Activated T-cell treated with anti-CD3 and anti-CD28 coated beads, Interleukin-2, amount 50 U/mL, for 24 hours (primary cell): ENCODE measurements around the gene SNTG2.
"Not testable (repeated sequence)": the region's sequence is repeated elsewhere in the genome, so short reads cannot be mapped to it uniquely, and the experiment has no call there.

Experiments used
- DNase-seq: peaks from one replicate; pipeline ENCODE4 v3.0.0-alpha.2; 2020
- H3K27ac Mint-ChIP-seq: 2 replicates; pipeline ENCODE4 v1.8.0; 2020; ENCODE audit warnings: mild to moderate bottlenecking, mixed read lengths
- H3K27me3 Mint-ChIP-seq: 2 replicates; pipeline ENCODE4 v1.8.0; 2020; ENCODE audit warnings: mixed read lengths
- H3K36me3 Mint-ChIP-seq: 2 replicates; pipeline ENCODE4 v1.8.0; 2020; ENCODE audit warnings: low read depth, mixed read lengths
- H3K4me1 Mint-ChIP-seq: 2 replicates; pipeline ENCODE4 v1.8.0; 2020; ENCODE audit warnings: low read depth, mixed read lengths
- H3K4me3 Mint-ChIP-seq: 2 replicates; pipeline ENCODE4 v1.8.0; 2020; ENCODE audit warnings: mild to moderate bottlenecking, moderate library complexity, mixed read lengths
- H3K9me3 Mint-ChIP-seq: 2 replicates; pipeline ENCODE4 v1.8.0; 2020; ENCODE audit warnings: mixed read lengths

Gene SNTG2

DNA sequence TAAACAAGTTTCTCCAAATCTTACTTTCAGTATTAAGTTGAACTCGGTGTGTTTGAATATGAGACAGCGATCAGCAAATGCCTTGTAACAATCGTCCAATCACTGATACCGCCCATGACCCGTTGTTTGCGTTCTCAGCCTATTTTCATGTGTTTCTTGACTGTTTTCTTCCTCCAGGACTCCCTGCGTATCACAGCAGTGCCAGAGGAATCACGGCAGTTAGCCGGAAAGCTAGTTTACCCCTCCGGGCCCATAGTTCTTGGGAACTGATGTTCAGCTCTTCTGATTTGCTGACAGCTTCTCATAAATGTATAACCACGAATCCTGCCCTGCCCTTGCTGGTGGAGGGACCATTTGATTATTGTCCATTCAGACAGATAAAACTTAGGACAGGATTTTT is 420.4 kb downstream of the SNTG2 start:
- Mint-ChIP-seq H3K4me1 (peaks cover 2% of the 10 kb centered on the region), H3K36me3 (no peaks in the 10 kb centered on the region), H3K27ac (no peak overlapping the region), H3K4me3 (no peak overlapping the region), H3K9me3 (no peaks in the 10 kb centered on the region), H3K27me3 (peaks cover 2% of the 10 kb centered on the region)
- DNase-seq: no peak

DNA sequence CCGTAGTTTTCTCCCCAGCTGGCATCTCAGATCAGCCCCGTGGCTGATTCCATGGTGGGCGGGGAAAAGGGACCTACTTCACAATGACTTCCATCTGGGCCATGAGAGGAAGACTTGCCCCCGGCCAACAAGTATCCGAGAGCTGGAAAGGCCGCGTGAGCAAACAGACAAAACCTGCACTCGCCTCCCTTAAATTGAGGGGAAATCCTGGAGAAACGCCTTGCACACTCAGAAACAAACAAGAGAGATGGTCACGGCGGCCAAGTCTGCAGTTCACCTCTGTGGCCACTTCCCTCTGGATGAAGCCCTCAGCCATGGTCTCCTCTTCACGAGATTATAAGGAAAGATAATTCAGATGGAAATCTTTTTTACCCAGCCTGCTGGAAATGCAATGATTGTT is 423.2 kb downstream of the SNTG2 start:
- no peaks in the 10 kb centered on the region for H3K36me3 Mint-ChIP-seq
- H3K27me3 Mint-ChIP-seq: peaks cover 2% of the 10 kb centered on the region
- H3K4me1 Mint-ChIP-seq: no peaks in the 10 kb centered on the region
- no peaks in the 10 kb centered on the region for H3K9me3 Mint-ChIP-seq
- no peak overlapping the region for H3K4me3 Mint-ChIP-seq
- no peak overlapping the region for H3K27ac Mint-ChIP-seq
- no peak for DNase-seq

DNA sequence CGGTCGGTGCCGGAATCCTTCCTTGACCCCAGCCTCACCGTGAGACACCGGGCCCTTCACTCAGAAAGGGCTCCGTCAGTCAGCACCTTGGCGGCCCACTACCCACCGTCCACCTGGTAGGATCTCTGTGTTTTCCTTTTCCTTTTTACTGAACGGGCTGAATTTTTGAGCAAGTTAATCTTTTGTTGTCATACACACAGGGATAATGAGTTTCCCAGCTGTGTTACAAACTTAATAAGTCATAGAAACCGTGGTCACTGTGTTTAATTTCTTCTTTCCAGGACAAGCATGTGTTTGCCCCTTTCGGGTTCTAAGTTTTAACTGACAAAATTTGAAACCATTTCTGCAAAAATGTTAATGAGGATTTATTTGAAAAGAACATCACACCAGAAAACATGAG is 423.6 kb downstream of the SNTG2 start:
- Mint-ChIP-seq H3K36me3 (no peaks in the 10 kb centered on the region), H3K4me1 (no peaks in the 10 kb centered on the region), H3K9me3 (no peaks in the 10 kb centered on the region), H3K27ac (no peak overlapping the region), H3K4me3 (no peak overlapping the region), H3K27me3 (peaks cover 2% of the 10 kb centered on the region)
- no peak for DNase-seq

DNA sequence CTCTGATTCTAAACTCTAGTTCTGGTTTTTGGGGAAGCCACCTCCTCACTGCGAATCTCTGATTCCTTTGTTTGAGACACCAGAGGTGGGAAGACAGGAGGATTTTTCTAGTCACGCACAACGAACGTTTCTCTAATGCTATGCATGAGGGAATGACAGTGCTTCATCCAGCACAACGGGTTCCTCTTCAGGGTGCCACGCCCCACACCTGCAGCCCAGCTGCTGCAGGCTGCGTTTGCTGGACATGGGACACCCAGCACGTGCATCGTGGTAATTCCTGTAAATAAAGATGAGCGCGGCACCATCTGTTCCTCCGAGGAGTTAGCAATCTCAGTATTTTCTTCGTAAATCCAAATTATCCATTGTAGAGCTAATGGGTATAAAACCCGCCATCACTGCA is 425.1 kb downstream of the SNTG2 start:
- Mint-ChIP-seq H3K36me3 (no peaks in the 10 kb centered on the region), H3K9me3 (no peaks in the 10 kb centered on the region), H3K27me3 (peaks cover 2% of the 10 kb centered on the region), H3K4me3 (no peak overlapping the region), H3K4me1 (no peaks in the 10 kb centered on the region), H3K27ac (no peak overlapping the region)
- no peak for DNase-seq

DNA sequence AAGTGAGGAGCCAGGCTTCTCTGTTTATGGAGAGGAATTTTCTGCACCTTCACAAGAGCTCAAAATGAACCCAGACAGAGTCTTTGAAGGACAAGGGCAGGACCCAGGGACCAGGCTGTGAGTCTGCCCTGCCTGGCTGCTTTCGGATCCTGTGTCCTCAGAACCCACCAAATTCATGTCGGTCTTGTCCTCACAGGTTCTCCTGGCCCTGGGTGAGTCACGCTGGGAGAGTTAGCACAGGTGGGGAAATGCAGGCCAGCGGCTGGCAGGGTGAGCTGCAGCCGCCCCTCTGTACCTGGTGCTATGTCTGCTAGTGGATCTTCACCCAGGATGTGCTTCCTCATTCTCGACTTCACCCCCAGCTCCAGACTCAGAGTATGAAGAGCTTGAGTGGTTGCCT is 426.8 kb downstream of the SNTG2 start:
- Mint-ChIP-seq H3K4me1 (no peaks in the 10 kb centered on the region), H3K36me3 (no peaks in the 10 kb centered on the region), H3K9me3 (no peaks in the 10 kb centered on the region), H3K27ac (no peak overlapping the region), H3K27me3 (peaks cover 2% of the 10 kb centered on the region), H3K4me3 (no peak overlapping the region)
- no peak for DNase-seq

DNA sequence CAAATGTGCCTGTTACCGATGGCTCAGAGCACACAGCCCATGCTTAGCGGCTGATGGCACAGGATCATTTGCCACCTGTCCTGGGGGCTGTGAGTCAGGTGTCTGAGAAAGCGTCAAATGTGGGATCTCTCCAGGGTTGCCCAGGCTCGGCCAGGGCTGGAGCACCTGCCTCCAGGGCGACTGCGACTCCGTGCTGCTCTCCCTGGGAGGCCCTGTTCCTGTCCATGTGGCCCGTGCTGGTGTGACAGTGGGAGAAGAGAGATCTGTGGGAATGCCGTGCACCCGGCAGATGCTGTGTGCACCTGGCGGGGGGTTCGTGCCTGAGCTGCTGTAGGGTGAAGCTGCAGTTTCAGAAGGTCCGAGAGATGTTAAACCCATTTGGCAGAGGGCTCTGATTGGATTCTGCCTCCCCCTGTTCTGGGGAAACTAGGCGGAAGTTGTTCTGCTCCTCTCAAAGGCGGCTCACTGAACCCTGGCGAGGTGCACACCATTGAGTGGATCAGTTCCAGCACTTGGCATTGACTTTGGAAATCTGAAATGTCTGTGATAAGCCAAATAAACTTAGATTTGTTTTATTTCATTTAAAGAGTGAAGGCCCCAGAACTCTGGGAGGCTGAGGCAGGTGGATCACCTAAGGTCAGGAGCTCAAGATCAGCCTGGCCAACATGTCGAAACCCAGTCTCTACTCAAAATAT is 428.0 kb downstream of the SNTG2 start:
- no peak overlapping the region for H3K27ac Mint-ChIP-seq
- no peaks in the 10 kb centered on the region for H3K4me1 Mint-ChIP-seq
- H3K27me3 Mint-ChIP-seq: peaks cover 2% of the 10 kb centered on the region
- DNase-seq: no peak
- H3K4me3 Mint-ChIP-seq: no peak overlapping the region
- H3K36me3 Mint-ChIP-seq: no peaks in the 10 kb centered on the region
- H3K9me3 Mint-ChIP-seq: no peaks in the 10 kb centered on the region

DNA sequence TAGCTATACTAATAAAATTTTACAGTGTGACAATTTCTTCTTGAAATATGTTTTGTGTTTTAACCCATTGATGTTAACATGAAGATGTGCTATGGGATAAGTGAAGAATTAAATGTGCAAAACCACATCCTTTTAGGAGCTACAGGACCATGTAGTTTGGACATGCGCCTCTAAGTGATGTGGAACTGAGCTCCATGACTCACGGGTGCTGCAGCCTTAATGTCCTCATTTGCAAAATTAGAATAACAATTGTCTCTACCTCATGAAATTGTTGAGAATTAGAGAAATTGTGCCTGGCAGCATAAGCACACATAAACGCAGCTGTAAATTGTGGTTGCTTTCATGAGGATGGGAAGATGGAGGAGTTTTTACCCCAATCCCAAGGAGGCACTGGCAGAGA is 431.0 kb downstream of the SNTG2 start:
- H3K4me1 Mint-ChIP-seq: no peaks in the 10 kb centered on the region
- H3K27ac Mint-ChIP-seq: no peak overlapping the region
- DNase-seq: no peak
- H3K27me3 Mint-ChIP-seq: no peaks in the 10 kb centered on the region
- H3K4me3 Mint-ChIP-seq: no peak overlapping the region
- H3K36me3 Mint-ChIP-seq: no peaks in the 10 kb centered on the region
- peaks cover 2% of the 10 kb centered on the region for H3K9me3 Mint-ChIP-seq

DNA sequence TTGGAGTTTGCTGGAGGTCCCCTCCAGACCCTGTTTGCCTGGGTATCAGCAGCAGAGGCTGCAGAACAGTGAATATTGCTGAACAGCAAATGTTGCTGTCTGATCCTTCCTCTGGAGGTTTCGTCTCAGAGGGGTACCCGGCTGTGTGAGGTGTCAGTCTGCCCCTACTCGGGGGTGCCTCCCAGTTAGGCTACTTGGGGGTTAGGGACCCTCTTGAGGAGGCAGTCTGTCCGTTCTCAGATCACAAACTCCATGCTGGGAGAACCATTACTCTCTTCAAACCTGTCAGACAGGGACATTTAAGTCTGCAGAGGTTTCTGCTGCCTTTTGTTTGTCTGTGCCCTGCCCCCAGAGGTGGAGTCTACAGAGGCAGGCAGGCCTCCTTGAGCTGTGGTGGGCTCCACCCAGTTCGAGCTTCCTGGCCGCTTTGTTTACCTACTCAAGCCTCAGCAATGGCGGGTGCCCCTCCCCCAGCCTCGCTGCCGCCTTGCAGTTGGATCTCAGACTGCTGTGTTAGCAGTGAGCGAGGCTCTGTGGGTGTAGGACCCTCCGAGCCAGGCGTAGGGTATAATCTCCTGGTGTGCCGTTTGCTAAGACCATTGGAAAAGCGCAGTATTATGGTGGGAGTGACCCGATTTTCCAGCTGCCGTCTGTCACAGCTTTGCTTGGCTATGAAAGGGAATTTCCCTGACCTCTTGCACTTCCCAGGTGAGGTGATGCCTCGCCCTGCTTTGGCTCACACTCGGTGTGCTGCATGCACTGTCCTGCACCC is 437.5 kb downstream of the SNTG2 start:
- H3K9me3 Mint-ChIP-seq, H3K27ac Mint-ChIP-seq, H3K27me3 Mint-ChIP-seq, H3K36me3 Mint-ChIP-seq, H3K4me3 Mint-ChIP-seq, DNase-seq: not testable (repeated sequence)
- H3K4me1 Mint-ChIP-seq: peaks cover 11% of the 10 kb centered on the region

DNA sequence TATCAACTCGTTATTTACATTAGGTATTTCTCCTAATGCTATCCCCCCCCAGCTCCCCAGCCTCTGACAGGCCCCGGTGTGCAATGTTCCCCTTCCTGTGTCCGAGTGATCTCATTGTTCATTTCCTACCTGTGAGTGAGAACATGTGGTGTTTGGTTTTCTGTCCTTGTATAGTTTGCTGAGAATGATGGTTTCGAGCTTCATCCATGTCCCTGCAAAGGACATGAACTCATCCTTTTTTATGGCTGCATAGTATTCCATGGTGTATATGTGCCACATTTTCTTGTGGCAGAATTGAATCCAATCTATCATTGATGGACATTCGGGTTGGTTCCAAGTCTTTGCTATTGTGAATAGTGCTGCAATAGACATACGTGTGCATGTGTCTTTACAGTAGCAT is 439.5 kb downstream of the SNTG2 start:
- H3K27me3 Mint-ChIP-seq, H3K27ac Mint-ChIP-seq, H3K9me3 Mint-ChIP-seq, H3K36me3 Mint-ChIP-seq, H3K4me3 Mint-ChIP-seq, DNase-seq: not testable (repeated sequence)
- peaks cover 11% of the 10 kb centered on the region for H3K4me1 Mint-ChIP-seq

DNA sequence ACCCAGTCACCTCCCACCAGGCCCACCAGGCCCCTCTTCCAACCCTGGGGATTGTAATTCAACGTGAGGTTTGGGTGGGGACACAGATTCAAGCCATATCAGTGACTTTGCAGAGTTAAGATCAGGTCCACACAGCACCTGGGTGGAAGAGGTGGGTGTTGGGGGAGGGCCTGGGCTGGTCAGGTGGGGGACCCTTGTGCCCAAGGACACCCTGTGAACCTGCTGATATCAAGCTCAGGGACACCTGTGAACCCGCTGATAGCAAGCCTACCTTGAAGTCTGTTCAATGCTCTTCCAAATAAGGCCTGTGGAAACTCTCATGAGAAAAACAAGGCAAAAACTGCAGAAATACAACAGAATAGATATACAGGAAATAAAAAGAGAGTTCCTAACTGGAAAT is 442.7 kb downstream of the SNTG2 start:
- Mint-ChIP-seq H3K27ac (no peak overlapping the region), H3K4me3 (no peak overlapping the region), H3K9me3 (no peaks in the 10 kb centered on the region), H3K27me3 (no peaks in the 10 kb centered on the region), H3K36me3 (no peaks in the 10 kb centered on the region), H3K4me1 (peaks cover 6% of the 10 kb centered on the region)
- no peak for DNase-seq

DNA sequence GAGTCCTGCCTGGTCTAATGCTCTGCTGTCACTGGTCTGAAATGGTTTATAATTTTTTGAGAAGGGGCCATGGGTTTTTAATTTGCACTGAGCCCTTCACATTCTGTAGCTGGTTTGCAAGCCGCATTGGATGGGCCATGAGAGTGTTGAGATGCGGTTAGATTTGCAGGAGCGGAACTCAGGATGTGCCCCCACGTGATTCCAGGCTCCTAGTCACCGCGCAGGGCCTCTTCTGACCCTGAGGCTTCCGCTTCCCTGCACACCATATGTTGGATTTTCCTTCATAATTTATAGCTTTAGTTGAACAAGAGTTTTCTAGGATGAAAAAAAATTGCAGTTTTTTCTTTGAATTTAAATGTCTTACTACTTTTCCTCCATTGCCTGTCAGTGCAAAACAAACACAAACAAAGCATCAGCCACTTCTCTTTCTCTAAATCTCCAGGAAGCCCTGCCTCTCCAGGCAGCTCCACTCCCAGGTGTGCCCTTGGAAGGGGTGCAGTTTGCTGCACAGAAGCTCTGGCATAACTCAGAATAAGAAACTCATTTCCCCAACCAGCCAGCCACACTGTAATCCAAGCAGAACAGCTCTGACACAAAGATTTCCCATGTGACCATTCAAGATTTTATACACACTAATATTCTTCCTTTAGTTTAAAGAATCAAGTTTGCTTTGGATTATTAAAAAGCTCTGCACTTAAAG is 444.2 kb downstream of the SNTG2 start:
- DNase-seq: no peak
- Mint-ChIP-seq H3K4me1 (no peaks in the 10 kb centered on the region), H3K36me3 (no peaks in the 10 kb centered on the region), H3K27me3 (no peaks in the 10 kb centered on the region), H3K4me3 (no peak overlapping the region), H3K27ac (no peak overlapping the region), H3K9me3 (no peaks in the 10 kb centered on the region)

DNA sequence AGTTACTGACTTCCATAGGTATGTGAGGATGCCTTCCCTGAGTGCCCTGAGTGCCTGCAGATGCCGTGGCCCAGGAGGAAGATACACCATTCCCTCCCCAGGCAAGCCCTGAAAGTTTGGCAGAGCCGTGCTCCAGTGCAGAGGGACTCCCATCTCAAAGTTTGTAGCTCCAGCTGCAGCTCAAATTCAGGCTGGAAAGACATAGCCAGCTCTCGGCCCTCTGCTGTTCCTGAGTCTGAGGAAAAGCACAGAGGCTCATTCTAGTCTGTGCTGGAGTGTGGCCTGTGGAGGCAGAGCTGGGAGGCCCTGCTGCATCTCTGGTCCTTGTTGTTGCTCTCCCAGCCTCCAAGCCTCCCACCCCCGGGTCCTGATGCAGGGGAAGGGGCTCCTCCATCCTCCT is 446.7 kb downstream of the SNTG2 start:
- no peaks in the 10 kb centered on the region for H3K36me3 Mint-ChIP-seq

DNA sequence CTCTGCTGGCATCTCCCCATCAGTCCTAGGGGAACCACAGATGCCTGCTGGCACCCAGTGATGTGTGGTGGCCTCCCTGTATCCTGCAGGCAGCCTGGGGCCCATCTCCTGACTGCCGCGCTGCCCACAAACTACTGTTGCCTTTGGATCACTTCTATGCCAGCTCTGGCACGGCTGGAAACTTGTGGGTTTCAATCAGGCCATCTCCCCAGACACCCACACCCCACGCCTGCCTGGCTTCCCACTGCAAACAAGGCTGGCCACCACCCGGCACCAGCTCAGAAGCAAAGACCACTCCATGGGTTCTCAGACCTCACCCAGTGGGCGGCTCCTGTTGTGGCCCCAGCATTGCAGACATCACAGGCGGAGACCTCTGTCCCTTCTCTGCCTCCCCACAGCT is 447.5 kb downstream of the SNTG2 start:
- H3K36me3 Mint-ChIP-seq: no peaks in the 10 kb centered on the region
- no peaks in the 10 kb centered on the region for H3K9me3 Mint-ChIP-seq
- no peak for DNase-seq
- no peaks in the 10 kb centered on the region for H3K27me3 Mint-ChIP-seq
- H3K27ac Mint-ChIP-seq: no peak overlapping the region
- H3K4me1 Mint-ChIP-seq: no peaks in the 10 kb centered on the region
- H3K4me3 Mint-ChIP-seq: no peak overlapping the region

More for the DNA sequence above, 446.7 kb downstream of the SNTG2 start:
- H3K4me3 Mint-ChIP-seq: no peak overlapping the region
- no peaks in the 10 kb centered on the region for H3K27me3 Mint-ChIP-seq
- H3K4me1 Mint-ChIP-seq: no peaks in the 10 kb centered on the region
- no peaks in the 10 kb centered on the region for H3K9me3 Mint-ChIP-seq
- H3K27ac Mint-ChIP-seq: no peak overlapping the region
- DNase-seq: no peak

DNA sequence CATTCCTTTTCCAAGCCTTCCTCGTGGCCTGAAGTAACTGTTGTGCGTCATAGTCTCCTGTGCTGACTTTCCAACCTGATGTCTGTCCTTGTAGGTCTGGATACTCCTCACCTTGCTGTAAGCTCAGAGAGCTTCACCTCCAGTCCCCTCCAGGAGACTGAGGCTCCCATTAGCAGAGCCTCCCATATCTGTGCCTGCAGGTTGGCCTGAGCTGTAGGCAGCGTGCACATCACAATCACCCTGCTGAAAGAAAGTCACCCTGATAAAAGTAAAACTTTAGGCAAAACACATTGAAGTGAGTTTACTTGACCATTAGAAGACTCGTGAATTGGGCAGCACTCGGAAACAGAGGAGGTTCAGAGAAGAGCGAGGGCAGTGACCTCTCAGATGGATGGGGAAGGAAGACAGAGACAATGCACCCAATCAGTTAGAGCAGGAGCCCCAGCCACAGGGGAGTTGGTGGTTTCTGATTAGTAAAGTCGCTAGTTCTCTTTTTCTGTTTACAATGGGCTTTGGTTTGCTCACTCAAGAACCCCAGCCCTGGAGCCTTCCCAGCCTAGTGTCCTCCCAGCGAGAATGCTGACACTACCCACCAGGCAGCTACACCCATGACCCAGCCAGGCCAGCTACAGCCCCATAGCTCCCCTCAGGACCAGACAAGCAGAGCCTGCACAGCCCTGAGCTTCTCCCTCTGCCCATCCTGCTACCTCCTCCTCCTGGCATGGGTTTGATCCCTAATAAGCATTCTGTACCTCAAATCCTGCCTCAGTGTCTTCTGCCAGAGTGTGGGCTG is 450.5 kb downstream of the SNTG2 start:
- Mint-ChIP-seq H3K9me3 (no peaks in the 10 kb centered on the region), H3K4me1 (no peaks in the 10 kb centered on the region), H3K27ac (no peak overlapping the region), H3K27me3 (no peaks in the 10 kb centered on the region), H3K4me3 (no peak overlapping the region), H3K36me3 (no peaks in the 10 kb centered on the region)
- DNase-seq: no peak
